Stimulated activated CD4-positive, alpha-beta T cell treated with anti-CD3 and anti-CD28 coated beads, Interleukin-12 subunit alpha, Interleukin-12 subunit beta, amount 100 ng/mL, for 4 hours (primary cell): ENCODE results near the gene CST7.

Experiments
- DNase-seq: peaks from one replicate; pipeline ENCODE4 v3.0.0-alpha.2; 2020

Gene CST7

DNA sequence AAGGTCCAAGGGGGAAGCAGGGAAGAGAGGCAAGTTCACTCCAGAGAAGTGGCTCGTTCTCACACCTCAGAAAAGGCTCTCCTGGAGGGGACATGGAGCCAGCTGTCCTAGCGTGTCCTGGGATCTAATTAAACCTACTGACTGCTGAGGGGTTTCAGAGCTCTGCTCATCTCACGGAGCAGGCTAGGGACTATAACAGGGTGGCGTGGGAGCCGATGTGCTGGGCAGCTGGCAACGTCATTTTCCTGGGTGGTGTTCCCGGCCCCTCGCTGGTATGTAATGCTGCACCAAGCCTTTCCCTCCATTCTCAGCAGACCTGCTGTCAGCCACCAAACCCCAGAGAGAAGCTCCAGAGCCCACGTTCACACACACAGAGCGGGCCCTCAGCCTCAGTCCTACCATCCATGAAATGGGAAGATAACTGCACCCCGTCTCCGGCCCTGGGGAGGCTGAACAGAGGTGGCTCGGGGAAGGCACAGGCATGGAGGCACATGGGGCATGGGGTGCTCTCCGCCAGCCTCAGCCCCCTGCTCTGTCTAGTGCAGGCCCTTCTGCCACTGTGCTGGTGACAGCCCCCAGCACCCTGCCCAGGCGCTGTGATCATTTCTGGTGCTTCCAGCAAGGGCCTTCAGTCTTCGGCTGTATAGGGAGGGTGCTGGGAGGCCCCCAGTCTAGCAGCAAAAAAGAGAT, 1.9 kb downstream of the CST7 start:
- no peak for DNase-seq

DNA sequence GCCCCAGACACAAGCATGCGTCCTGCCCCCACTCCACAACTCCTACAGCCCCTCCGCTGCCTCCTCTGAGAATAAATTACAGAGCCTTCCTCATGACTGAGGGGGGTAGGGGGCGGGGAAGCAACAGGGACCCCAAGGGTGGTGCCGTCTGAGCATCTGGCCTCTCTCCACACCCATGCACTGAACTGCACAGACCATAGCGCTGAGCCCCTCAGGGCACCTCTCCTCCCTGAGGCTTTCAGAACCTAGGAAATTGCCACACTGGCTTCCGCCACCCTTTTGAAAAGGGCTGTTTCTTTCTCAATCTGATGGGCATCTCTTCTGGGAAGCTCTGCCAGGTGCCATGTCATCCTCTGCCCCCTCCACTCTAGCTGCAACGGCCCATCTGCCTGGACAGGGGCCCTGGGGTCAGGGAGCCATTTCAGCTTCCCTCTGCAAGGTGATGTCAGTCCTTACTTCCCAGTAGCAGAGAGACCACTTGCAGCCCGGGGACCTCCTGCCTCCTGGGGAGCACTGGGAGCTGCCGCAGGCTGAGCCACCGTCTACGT, 2.5 kb downstream of the CST7 start:
- DNase-seq: no peak

DNA sequence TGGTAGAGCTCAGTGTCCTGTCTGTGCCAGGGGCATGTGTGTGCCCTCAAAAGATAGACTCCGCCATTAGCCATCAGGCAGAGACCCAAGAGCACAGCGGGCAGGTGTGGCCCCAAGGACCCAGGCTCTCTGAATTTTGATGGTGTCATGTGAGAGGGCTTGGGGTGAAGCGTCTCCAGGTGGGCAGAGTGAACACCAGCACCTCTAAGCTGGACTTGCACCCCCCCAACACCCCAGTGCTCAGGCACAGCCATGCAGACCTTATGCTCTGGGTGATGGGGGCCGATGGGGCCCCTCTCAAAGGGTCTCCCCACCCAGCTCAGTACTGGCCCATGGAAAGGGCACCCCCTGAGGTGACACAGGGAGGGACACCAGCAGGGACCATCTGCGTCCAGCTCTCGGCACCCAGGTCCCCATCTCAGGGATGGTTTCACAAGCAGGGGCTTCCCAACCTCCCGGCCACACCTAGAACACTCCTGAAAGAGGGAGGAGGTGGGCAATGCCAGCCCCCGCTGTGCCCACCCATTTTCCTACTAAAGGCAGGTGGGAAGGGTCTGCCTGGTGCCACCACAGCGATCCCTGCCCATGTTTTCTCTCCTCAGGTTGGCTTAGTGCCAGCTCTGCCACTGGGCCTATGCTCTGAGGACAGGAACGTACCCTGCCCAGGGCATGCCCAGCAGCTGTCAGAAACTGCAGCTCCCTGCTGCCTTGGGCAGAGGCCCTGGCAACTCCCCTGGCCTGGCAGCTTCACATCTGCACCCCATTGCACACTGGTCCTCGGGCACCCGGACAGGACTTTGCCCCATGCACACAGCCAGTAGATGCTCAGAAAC, 3.5 kb downstream of the CST7 start:
- no peak for DNase-seq

DNA sequence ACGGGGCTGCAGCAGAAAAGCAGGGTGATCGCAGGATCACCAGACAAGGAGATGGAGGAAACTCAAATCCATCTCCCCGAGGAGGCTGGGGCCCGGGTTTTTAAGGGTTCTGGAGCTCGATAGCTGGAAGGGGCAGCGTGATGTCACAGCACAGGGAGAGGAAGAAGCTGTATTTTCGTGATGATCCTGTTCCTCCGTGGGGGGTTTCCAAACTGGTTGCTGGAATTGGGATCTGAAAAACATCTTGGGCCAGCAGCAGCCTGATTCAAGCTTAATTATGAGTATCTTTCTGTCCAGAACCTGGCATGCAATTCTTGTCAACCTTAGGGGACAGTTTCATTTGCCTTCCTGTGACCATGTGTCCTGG, 4.1 kb downstream of the CST7 start:
- no peak for DNase-seq

DNA sequence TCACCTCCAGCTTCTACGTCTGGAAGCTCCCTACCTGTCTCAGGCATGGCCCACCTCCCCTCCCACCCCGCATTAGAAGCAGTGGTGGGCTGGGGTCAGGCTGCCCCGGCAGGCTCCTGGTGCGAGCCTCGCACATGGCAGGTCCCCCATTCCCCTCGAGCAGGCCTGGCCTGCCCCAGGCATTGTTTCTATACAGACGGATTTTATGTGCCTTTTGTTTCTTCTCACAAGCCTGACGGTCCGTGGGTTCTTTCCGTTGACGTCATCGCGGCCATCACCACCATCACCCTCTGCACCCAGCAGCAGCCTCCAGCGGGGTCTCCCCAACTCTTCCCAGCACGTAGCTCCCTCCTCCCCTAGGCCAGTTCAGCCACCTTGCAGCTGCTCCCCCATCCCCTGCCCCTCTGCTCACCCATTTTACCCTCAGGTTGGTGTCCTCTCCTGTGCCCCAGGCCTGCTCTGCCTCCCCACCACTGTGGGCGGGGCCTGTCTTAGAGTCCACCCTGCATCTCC, 4.6 kb downstream of the CST7 start:
- no peak for DNase-seq

DNA sequence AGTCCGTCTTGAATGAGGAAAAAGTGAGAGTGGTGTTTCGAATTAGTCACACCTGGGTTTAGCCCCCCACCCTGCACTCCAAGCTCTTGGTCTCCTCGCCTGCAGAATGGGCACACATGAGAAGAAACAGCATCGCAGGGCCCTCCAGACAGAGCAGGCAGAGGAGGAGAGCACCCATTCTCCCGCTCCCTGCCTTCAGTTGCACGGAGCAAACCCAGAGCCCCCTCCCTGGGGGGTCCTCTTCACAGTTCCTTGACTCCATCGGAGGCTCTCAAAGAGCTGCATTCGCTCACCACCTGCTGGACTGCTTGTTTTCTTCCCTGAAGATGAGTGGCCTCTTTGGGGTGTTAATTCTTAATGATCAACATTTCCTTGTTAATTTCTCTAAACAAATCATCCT, 5.1 kb downstream of the CST7 start:
- DNase-seq: no peak

DNA sequence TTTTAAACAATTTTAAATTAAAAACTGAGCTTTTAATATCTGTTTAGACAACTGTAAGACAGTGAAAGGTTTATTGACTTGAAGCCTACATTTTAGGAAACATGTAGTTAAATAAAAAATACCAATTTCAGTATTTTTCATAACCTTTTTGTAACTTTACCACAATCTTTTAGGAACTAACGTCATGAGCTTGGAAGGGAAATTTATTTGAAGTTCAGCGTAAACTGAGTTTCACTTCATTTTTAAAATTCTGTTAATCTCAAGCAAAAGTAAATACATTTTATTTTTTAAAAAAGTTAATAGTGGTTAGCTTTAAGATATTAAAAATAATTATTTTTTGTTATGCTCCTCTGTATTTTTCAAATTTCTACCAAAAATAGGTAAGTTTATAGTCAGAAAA, 5.5 kb downstream of the CST7 start:
- DNase-seq: no peak

DNA sequence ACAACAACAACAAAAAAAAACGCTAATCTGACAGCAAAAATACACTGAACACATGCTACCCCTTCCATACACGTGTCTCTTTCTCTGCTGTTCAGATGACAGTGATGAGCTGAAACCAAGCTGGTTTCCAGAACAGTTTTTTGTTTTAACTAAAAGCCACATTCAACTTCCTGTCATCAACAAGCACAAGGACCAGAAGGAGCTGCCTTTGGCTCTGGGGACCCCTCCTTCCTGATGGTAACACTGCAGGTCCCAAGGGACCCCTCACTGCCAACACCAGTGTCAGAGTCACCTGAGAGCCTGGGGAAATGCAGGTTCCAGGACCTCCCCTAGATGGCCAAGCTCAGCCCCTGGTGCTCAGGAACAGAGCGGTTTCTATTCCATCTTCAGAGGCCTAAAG, 6.0 kb downstream of the CST7 start:
- no peak for DNase-seq

DNA sequence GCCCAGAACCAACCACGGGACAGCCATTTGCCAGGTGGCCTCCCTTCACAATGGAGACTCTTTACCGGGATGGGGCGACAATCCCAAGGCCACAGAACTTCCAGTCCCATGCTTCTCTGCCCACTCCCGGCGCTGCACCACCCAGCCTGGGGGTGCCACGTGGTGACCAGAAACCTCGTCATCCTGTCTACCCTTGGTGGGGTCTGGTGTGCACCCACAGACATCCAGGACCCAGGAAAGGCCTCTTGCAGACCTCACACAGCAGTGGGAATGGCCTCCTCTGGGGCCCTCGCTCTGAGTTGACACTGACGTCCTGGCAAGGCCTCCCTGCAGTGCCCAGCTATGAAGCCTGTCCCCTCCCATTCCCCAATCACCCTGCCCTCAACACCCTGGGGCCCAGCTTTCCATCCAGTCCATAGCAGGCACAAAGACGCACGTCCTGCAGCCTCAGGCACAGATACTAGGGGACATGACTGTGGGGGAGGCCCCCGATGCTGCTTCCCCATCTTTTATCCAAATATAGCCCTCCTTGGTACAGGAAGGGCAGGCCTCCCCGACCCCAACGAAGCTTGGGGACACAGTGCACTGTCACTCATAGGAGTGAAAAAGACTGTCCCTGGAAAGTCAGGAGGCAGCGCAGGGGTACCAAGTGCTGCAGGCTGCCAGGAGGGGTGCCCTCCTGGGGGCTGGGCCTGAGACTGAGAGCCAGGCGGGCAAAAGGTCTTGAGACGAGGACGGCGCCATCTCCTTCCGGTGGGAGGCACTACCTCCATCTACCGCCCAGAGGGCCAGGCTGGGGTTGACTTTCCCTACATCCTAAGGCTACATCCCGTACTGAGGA, 7.2 kb downstream of the CST7 start:
- no peak for DNase-seq

DNA sequence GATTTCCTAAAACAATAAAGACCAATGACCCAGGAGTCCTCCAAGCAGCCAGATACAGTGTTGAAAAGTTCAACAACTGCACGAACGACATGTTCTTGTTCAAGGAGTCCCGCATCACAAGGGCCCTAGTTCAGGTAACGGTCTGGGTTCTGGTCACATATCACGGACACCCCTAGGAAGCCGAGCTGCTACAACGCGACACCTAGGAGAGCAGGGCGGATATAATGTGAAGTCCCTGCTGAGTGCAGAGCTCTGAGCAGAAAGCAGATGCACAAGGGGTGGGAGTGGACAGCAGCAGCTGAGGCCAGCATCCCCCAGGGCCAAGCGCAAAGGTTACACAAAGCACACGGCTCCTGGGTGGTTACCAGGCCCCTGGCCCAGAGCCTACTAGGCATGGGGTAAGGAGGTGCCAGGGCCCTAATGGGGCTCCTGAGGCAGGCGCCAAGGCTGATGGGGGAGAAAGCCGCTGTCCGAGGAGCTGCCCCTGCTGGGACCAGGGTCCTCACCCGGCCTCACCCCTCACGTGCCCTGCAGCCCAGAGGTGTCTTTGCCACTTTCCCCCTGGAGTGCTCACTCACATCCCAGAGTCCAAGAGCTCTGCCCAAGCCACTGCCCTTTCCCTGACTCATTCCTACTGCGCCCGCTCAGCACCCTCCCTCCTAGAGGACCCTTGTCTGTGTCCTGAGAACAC, 8.4 kb downstream of the CST7 start:
- DNase-seq: no peak

DNA sequence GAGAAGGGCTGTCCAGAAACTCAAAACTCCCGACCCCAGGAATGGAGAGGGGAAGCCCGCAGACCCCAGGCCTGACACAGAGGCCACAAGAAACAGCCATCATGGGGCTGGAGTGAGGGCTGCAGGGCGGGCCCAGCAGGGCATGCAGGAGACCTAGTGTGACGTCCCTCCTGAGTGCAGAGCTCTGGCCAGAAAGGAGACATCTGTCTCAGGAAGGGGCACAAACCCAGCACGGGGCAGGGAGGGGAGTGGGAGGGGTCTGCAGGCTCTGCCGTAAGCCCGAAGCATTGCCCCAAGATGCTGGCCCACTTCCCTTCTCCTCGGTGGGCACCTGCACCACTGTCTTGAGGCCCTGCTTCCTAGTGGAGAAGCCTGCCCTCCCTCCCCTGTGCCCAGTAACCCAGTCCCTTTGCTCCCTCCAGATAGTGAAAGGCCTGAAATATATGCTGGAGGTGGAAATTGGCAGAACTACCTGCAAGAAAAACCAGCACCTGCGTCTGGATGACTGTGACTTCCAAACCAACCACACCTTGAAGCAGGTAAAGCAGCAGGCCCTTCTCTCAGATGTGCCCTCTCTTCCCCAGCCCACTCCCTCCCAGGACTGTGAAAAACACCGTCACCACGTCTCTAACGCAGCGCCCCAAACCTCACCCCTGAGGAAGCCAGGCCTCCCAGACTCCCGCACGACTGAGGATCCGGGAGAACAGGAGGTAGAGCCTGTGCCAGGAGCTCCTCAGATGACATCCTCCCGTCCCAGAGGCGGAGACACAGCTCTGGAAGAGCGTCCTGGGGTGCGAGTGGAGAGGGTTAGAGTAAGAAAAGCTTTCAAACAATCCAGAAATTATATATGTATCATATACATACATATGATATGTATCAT, 9.7 kb downstream of the CST7 start:
- DNase-seq: no peak

DNA sequence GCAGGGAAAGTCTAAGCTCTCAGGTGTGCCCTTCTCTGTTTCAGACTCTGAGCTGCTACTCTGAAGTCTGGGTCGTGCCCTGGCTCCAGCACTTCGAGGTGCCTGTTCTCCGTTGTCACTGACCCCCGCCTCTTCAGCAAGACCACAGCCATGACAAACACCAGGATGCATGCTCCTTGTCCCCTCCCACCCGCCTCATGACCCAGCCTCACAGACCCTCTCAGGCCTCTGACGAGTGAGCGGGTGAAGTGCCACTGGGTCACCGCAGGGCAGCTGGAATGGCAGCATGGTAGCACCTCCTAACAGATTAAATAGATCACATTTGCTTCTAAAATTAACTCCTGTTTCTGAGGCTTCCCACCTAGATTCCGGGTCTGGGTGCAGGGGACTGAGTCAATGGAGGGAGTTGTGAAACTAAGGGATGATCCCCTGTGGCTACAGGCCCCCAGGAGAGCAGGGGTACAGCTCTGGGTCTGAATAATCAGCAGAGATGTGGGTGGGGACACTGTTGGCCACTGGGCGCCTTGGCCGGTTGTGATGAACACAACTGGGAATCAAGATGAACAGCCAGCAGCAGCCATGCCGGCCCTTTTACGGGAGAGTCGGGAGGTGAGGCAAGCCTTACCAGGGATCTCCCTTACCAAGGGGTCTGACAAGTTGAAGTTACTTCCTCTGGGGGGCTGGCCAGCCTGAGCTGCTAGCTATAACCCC, 10.7 kb downstream of the CST7 start:
- DNase-seq: no peak

DNA sequence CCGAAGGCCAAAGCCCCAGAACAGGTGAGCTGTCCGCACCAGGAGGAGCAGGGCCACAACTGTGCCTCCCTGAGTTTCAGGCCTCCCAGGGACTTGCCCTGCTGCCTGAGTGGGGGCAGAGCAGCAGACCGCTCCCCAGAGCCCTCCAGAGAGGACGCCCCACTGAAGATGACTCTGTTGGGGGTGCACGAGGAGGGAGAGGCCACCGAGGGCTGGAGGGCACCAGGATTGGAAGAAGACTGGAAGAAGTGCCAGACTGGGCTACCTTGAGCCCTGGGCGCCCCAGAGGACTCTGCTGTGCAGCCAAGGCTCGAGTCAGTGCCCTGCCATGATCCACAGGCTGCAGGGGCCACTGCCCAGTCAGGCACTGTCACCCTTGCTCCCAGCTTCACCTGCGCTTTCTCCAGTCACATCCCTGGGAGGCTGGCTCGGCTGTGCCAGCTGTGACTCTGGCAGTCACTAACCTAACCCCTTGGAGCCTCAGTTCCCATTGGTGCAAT, 11.3 kb downstream of the CST7 start:
- no peak for DNase-seq

DNA sequence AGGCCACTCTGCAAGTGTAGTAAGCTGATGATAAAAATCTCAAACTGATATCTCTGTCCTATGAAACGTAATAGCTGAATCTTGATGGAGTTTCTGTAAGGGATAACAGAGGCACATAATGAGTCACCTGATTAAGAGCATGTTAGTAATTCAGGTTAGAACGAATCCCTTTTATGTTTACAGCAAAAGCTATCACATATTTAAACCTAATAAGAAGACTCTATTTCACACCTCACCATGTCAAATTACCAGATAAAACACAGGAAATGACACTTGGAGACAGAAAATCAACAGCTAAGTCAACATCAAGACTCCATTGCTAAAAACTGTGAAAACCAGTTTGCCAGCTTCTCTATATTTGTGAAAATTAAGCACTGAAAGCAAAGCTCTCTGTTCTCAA, 11.8 kb downstream of the CST7 start:
- DNase-seq: no peak

DNA sequence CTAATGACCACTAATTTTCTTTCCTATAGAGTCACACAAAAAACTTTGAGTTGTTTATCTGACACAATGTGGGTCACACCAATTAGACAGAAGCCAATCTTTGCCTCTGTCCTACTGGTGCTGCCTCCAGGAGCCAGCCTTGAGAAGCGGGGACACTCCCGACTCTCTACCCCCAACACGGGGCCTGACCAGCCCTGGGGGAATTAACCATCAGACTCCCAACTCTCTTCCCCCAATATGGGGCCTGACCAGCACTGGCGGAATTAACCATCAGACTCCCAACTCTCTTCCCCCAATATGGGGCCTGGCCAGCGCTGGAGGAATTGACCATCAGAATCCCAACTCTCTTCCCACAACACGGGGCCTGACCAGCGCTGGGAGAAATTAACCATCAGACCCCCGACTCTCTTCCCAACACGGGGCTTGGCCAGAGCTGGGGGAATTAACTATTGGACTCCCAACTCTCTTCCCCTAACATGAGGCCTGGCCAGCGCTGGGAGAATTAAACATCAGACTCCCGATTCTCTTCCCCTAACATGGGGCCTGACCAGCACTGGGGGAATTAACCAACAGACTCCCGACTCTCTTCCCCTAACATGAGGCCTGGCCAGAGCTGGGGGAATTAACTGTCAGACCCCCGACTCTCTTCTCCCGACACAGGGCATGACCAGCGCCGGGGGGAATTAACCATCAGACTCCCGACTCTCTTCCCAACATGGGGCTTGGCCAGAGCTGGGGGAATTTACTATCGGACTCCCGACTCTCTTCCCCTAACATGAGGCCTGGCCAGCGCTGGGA, 12.5 kb downstream of the CST7 start:
- DNase-seq: no peak

DNA sequence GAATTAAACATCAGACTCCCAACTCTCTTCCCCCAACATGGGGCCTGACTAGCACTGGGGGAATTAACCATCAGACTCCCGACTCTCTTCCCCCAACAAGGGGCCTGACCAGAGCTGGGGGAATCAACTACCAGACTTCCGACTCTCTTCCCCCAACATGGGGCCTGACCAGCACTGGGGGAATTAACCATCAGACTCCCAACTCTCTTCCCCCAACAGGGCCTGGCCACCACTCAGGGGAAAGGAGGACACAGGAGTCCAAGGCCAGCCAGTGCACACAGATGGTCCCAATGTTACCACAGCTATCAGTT, 13.1 kb downstream of the CST7 start:
- DNase-seq: no peak

DNA sequence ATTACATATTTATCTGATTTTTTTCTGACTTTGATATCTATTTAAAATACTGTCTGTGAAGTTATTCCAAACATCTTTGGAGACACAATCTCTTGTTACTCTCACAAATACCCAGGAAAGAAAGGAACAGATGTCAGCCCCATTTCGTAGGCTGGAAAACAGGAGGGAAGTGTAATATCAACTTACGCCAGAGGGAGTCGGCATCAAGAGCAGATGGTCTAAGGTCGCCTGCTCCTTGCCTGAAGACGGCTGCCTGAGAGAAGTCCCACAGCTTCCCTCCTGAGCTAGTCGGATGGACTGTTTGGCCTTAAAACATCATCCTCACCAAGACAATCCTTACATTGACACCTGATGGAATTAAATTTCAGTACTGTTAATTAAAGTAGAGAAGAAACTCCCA, 13.4 kb downstream of the CST7 start:
- DNase-seq: no peak

DNA sequence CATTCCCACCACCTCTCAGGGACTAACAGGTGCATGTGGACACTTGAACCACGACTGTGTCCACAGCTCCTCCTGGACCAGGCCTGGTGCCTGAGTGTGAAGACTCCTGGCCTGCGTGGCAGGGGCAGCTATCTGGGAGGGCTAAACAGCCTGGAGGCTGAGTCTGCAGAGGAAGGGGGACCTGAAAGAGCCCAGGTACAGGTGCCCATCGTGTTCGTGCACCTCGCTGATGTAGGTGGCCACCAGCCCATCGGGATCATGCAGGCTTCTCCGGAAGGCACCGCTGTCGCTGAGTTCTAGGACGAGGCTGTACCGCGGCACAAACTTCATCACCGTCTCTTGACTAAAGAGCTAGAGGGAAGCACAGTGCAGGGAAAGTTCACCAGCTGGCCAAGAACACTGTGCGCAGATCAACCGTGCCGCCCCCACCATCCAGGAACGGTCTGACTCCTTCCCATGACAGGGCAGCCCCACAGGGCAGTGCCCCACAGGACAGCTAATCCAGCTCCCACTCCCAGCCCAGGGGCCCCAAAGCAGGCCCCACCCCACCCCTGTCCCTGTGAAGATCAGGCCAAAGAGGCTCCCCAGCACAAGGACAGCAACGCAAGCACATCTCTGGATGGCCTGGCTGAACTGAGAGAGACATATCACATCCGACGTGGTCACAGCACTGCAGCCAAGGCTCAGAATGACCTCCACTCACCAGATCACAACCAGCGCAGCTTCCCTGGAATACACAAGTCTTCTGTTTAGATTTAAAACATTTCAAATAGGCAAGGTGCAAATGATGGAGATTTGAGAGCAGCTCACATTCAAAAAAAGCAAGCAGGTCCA, 14.8 kb downstream of the CST7 start:
- DNase-seq: no peak

DNA sequence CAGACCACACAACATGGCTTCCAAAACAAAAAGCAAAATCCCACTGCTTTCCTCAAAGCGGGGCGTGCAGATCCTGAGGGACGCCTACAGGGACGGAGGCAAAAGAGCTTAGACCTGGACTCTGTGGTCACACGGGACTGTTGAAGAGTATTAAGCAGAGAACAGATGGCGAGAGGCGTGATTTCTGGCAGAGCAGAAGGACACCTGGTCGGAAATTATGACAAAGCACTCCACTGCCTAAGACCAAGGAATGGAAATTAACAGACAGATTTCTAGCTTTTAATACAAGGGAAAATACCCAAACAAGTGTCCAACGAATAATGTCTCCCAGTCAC, 15.4 kb downstream of the CST7 start:
- DNase-seq: no peak
